ENCODE data around the gene PAQR8.

PAQR8 gene

GRCh38 chr6:52361945-52362442 is at the start of gene PAQR8:
PAQR8 (plus strand) TSS chr6:52362151; CDS start chr6:52403214, 41,063 bp downstream.
- peak within 1 kb of the TSS; percentile 99 for H3K4me3 Mint-ChIP-seq
- H3K27ac Mint-ChIP-seq = peak within 1 kb of the TSS; percentile 75
- H3K9me3 Mint-ChIP-seq = no peaks in the 10 kb centered on the region
- peak; percentile 78 to 79 for DNase-seq (ENCODE audit: low spot score in 2 of 2)
- ATAC-seq (ENCODE audit: low read depth) = peak; percentile 84
- no peaks in the 10 kb centered on the region for H3K27me3 Mint-ChIP-seq
- peaks cover 20% of the 10 kb centered on the region for H3K4me1 Mint-ChIP-seq
- no peaks in the 10 kb centered on the region for H3K36me3 Mint-ChIP-seq

DNA sequence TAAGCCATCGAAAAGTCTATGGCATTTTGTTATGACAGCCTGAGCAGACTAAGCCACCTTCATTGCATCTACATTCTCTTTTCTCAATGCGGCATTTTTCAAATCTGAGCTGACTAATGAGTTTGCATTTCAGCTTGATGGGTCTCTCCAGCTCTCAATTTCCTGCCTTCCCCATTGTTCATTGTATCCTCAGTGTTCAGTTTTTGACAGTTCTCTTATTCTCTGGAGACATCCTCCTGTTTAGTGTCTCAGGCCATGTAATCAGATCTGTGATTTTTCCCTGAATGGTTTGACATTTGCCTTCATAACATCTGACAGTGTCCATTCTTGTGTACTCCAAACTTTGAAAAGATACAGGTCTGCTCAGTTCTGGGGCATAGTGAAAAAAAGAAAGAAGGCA is 49.5 kb upstream of the PAQR8 start:
- Mint-ChIP-seq H3K36me3 (no peaks in the 10 kb centered on the region), H3K9me3 (no peaks in the 10 kb centered on the region), H3K4me1 (peaks cover 14% of the 10 kb centered on the region), H3K4me3 (no peak overlapping the region), H3K27ac (peak overlapping the region; percentile 6), H3K27me3 (no peaks in the 10 kb centered on the region)
- DNase-seq (ENCODE audit: low spot score in 2 of 2) (no peak), ATAC-seq (ENCODE audit: low read depth) (no peak)

GRCh38 chr6:52314752-52315151 is 47.2 kb upstream of the PAQR8 start:
- Mint-ChIP-seq H3K4me1 (peaks cover 15% of the 10 kb centered on the region), H3K36me3 (no peaks in the 10 kb centered on the region), H3K9me3 (no peaks in the 10 kb centered on the region), H3K27me3 (no peaks in the 10 kb centered on the region), H3K4me3 (no peak overlapping the region), H3K27ac (no peak overlapping the region)
- DNase-seq (ENCODE audit: low spot score in 2 of 2) = no peak
- ATAC-seq (ENCODE audit: low read depth) = no peak

DNA sequence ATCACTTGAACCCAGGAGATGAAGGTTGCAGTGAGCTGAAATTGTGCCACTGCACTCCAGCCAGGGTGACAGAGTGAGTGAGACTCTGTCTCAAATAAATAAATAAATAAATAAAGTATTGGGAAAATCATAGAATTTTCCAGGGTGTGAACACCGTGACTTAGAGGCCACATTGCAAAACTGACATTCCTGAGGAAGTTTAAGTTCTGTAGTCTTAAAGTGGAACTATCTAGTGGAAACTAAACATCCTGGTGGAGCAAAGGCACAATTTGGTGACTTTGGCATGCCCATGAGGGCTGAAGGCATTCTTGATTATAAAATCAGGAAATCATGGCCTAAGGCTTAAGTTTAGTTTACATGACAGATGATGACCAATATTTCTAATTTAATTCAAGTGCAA is 44.7 kb upstream of the PAQR8 start:
- Mint-ChIP-seq H3K4me3 (no peak overlapping the region), H3K36me3 (no peaks in the 10 kb centered on the region), H3K27me3 (no peaks in the 10 kb centered on the region), H3K9me3 (no peaks in the 10 kb centered on the region), H3K4me1 (peaks cover 8% of the 10 kb centered on the region), H3K27ac (no peak overlapping the region)
- DNase-seq (ENCODE audit: low spot score in 2 of 2) = no peak
- ATAC-seq (ENCODE audit: low read depth) = no peak

DNA sequence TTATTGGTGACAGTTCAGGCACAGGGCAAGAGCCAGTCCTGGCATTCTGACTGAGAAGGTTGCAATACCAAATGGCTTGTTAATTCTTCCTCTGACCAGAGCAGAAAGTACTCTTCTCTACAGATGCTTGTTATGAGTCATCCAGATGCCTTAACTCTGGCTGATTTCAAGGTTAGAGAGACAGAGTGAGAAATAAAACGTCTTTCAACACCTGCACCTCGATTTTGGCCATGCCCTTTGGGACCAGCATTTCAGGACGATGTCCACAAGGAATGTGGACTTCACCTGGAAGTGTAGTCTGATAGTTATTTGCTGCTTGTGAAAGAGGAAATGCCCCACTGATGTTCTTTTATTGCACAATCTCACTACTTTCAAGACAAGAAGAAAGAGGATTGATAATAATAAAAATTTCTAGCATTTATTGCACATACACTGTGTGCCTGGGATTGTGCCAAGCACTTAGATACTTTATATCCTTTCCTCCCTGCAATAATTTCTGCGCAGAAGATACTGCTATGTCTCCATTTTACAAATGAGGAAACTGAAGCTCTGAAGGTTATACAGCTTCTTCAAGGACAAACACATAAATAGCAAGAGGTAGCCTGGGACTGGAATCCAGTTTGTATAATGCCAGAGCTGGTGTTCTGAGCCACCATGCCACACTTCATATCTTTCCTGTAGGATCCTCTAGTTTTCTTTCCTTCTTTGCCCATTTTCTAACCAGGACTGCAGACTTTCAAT is 43.9 kb upstream of the PAQR8 start:
- Mint-ChIP-seq H3K27ac (no peak overlapping the region), H3K36me3 (no peaks in the 10 kb centered on the region), H3K4me3 (no peak overlapping the region), H3K27me3 (no peaks in the 10 kb centered on the region), H3K9me3 (no peaks in the 10 kb centered on the region), H3K4me1 (peaks cover 8% of the 10 kb centered on the region)
- DNase-seq (ENCODE audit: low spot score in 2 of 2) = no peak
- no peak for ATAC-seq (ENCODE audit: low read depth)

- H3K27me3 Mint-ChIP-seq = no peaks in the 10 kb centered on the region
- peaks cover 6% of the 10 kb centered on the region for H3K4me1 Mint-ChIP-seq
- no peak overlapping the region for H3K4me3 Mint-ChIP-seq
- ATAC-seq (ENCODE audit: low read depth) = no peak
- H3K9me3 Mint-ChIP-seq = no peaks in the 10 kb centered on the region
- no peak overlapping the region for H3K27ac Mint-ChIP-seq
- DNase-seq (ENCODE audit: low spot score in 2 of 2) = no peak
- no peaks in the 10 kb centered on the region for H3K36me3 Mint-ChIP-seq
These were observed 37.8 kb upstream of the PAQR8 start for GRCh38 chr6:52324189-52324588.

DNA sequence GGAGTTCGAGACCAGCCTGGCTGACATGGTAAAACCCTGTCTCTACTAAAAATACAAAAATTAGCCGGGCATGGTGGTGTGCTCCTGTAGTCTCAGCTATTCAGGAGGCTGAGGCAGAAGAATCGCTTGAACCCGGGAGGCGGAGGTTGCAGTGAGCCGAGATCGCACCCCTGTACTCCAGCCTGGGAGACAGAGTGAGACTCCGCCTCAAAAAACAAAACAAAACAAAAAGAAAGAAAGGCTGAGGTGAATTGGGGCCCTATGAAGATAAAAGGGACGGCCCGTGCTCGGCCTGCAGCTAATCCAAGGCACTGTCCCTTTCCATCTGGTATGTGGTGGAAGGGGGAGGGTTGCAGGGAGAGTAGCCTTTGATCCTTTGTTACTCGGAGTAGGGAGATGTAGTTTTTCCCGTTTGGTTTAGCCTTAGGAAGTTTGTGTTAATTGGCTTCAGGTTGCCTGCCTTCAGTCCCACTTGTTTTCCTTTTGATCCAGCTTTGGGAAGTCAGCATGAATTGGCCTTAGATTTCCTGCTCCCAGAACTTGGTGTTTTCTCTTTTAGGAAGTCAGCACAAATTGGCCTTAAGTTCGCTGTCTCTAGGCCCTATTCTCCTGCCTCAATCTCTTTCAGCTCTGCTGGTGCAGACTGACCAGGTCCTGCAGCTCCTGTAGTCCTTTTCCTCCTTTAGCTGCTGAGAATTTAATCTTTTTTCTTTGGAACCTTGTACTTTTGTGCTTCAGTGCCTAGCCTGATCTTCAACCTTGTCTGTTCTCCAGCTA is 36.1 kb upstream of the PAQR8 start:
- ATAC-seq (ENCODE audit: low read depth) = no peak
- Mint-ChIP-seq H3K27ac (no peak overlapping the region), H3K4me1 (peaks cover 10% of the 10 kb centered on the region), H3K36me3 (no peaks in the 10 kb centered on the region), H3K4me3 (no peak overlapping the region), H3K27me3 (no peaks in the 10 kb centered on the region), H3K9me3 (no peaks in the 10 kb centered on the region)
- no peak for DNase-seq (ENCODE audit: low spot score in 2 of 2)

DNA sequence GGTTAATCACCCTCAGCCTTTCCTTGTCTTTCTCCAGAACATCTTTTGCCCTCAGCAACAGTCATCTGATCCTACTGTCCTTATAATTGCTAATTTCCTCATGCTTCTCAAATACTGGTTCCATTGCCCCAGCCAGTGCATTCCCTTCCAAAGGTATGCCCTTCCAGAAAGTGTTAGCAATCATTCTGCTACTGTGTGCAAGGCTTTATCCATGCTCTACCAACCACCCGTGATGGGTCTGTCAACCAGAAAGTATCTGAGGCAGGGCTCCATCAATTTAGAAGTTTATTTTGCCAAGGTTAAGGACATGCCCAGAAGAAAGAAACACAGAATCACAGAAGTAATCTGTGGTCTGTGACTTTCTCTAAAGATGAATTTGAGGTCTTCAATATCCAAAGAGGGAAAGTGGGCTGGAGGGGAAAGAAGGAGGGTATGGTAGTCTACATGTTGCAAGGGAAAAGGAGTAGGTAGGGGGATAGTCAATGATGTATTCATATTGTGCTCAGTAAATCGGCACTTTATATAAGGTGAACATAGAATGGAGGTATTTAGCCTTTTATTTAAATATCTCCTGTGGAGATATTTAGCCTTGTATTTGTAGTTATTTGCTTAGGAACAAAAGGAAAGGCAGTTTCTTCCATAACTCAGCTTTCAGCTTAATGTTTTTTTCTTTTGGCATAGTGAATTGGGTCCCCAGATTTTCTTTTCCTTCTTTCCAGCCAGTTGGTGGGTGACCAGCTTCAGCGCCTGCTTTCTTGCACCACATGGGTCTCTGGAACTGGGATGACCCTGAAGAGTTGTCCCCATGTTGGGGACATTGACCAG is 35.2 kb upstream of the PAQR8 start:
- H3K9me3 Mint-ChIP-seq = no peaks in the 10 kb centered on the region
- H3K4me1 Mint-ChIP-seq = peaks cover 10% of the 10 kb centered on the region
- H3K27ac Mint-ChIP-seq = no peak overlapping the region
- DNase-seq (ENCODE audit: low spot score in 2 of 2) (no peak), ATAC-seq (ENCODE audit: low read depth) (no peak)
- no peaks in the 10 kb centered on the region for H3K27me3 Mint-ChIP-seq
- no peak overlapping the region for H3K4me3 Mint-ChIP-seq
- no peaks in the 10 kb centered on the region for H3K36me3 Mint-ChIP-seq

DNA sequence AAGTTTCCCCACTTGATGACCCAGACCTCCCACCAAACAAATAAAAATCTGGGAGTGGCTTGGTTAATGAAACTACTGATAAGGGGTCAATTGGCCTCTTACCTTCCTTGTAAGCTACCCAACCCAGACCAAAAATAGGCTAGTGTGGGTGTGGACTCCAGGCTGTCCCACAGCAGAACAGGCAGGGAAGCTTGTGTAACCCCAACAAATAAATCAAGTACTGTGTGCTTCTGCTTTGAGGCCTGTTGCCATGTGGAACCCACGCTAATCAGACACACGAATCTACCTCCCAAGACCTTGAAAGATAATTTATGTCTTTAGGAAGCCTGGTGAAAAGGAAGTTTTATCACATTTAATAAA is 33.7 kb upstream of the PAQR8 start:
- peaks cover 2% of the 10 kb centered on the region for H3K27me3 Mint-ChIP-seq
- no peak overlapping the region for H3K27ac Mint-ChIP-seq
- H3K4me3 Mint-ChIP-seq = no peak overlapping the region
- DNase-seq (ENCODE audit: low spot score in 2 of 2) (no peak), ATAC-seq (ENCODE audit: low read depth) (no peak)
- no peaks in the 10 kb centered on the region for H3K9me3 Mint-ChIP-seq
- peaks cover 10% of the 10 kb centered on the region for H3K4me1 Mint-ChIP-seq
- H3K36me3 Mint-ChIP-seq = no peaks in the 10 kb centered on the region

DNA sequence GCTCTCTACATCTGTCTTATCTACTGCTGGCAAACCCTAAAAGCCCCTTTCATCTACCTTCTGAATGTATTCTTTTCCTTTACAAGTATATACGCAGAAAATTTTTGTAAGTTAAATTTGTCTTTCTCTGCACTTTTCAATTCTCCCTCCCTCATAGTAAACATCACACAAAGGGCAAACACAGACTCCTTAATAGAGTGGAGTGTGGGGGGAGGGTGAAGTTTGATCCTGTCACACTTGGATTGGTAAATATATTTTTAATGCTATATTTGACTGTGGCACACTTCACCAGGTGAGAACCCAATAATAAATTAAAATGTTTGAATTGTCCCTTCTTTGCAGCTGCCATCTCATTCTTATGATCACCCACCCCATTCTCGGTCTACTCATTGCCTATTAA is 33.2 kb upstream of the PAQR8 start:
- Mint-ChIP-seq H3K27me3 (peaks cover 2% of the 10 kb centered on the region), H3K4me1 (peaks cover 14% of the 10 kb centered on the region), H3K27ac (no peak overlapping the region), H3K36me3 (no peaks in the 10 kb centered on the region), H3K9me3 (no peaks in the 10 kb centered on the region), H3K4me3 (no peak overlapping the region)
- ATAC-seq (ENCODE audit: low read depth) (no peak), DNase-seq (ENCODE audit: low spot score in 2 of 2) (no peak)

- Mint-ChIP-seq H3K9me3 (no peaks in the 10 kb centered on the region), H3K36me3 (no peaks in the 10 kb centered on the region), H3K4me1 (peaks cover 21% of the 10 kb centered on the region), H3K27ac (no peak overlapping the region), H3K4me3 (no peak overlapping the region), H3K27me3 (peaks cover 2% of the 10 kb centered on the region)
- DNase-seq (ENCODE audit: low spot score in 2 of 2) (no peak), ATAC-seq (ENCODE audit: low read depth) (peak; percentile 53)
These were observed 31.5 kb upstream of the PAQR8 start for GRCh38 chr6:52330470-52330869.

GRCh38 chr6:52331793-52332457 is 30.0 kb upstream of the PAQR8 start:
- H3K9me3 Mint-ChIP-seq = no peaks in the 10 kb centered on the region
- ATAC-seq (ENCODE audit: low read depth) (no peak), DNase-seq (ENCODE audit: low spot score in 2 of 2) (no peak)
- H3K27me3 Mint-ChIP-seq = peaks cover 2% of the 10 kb centered on the region
- no peaks in the 10 kb centered on the region for H3K36me3 Mint-ChIP-seq
- no peak overlapping the region for H3K27ac Mint-ChIP-seq
- H3K4me1 Mint-ChIP-seq = peaks cover 14% of the 10 kb centered on the region
- H3K4me3 Mint-ChIP-seq = no peak overlapping the region

DNA sequence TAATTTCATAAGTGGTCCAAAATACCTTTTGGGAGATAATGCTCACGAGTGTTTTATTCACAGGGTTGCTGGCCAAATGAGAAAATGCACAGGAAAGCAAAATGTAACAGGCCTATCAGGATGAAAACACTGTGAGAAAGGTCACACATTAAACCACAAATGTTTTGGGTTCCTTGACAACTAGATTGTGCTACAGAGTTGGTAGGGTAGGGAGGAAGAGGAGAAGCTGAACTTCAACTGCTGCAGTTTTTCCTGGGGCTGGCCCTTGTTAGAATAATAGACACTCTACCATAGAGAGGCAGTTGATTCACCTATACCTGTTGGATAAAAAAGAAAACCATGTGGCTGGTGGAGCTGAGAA is 28.1 kb upstream of the PAQR8 start:
- ATAC-seq (ENCODE audit: low read depth) = no peak
- Mint-ChIP-seq H3K4me3 (no peak overlapping the region), H3K4me1 (peaks cover 14% of the 10 kb centered on the region), H3K36me3 (no peaks in the 10 kb centered on the region), H3K27ac (peak overlapping the region; percentile 49), H3K27me3 (peaks cover 2% of the 10 kb centered on the region), H3K9me3 (no peaks in the 10 kb centered on the region)
- no peak for DNase-seq (ENCODE audit: low spot score in 2 of 2)

DNA sequence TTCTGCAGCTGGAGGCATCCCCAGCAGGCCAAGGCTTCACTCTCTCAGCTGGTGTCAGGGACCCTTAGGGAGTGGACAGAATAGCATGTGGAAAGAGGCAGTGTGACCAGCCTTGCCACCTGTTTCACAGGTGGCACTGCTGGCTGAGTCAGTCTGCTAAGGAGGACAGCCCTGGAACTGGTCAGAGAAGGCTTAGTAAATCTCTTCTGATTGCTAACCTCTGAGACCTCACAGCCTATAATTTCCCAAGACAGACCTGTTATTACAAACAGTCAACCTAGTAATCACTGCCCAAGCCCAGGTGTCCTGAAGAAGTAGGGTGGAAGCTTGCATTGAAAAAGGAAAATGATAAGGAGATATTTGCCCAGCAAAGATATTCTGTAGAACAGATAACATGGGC is 26.4 kb upstream of the PAQR8 start:
- no peak for ATAC-seq (ENCODE audit: low read depth)
- Mint-ChIP-seq H3K4me1 (peaks cover 11% of the 10 kb centered on the region), H3K4me3 (no peak overlapping the region)

More for the DNA sequence above, 26.4 kb upstream of the PAQR8 start:
- no peaks in the 10 kb centered on the region for H3K36me3 Mint-ChIP-seq
- H3K27me3 Mint-ChIP-seq = peaks cover 2% of the 10 kb centered on the region
- no peak for DNase-seq (ENCODE audit: low spot score in 2 of 2)
- no peaks in the 10 kb centered on the region for H3K9me3 Mint-ChIP-seq
- H3K27ac Mint-ChIP-seq = no peak overlapping the region

All from memory B cell (primary cell).